NCI-H1930 (cell line): ENCODE measurements around the gene LCOR.
"Not testable (repeated sequence)": the region's sequence is repeated elsewhere in the genome, so short reads cannot be mapped to it uniquely, and the experiment has no call there.

Source experiments
- DNase-seq, 2 experiments: peaks; one replicate each; lab custom pipeline; 2025; lab: John Stamatoyannopoulos, UW

The LCOR gene

GRCh38 chr10:96840841-96841518 is 8.9 kb downstream of the LCOR start:
- no peak for DNase-seq

DNA sequence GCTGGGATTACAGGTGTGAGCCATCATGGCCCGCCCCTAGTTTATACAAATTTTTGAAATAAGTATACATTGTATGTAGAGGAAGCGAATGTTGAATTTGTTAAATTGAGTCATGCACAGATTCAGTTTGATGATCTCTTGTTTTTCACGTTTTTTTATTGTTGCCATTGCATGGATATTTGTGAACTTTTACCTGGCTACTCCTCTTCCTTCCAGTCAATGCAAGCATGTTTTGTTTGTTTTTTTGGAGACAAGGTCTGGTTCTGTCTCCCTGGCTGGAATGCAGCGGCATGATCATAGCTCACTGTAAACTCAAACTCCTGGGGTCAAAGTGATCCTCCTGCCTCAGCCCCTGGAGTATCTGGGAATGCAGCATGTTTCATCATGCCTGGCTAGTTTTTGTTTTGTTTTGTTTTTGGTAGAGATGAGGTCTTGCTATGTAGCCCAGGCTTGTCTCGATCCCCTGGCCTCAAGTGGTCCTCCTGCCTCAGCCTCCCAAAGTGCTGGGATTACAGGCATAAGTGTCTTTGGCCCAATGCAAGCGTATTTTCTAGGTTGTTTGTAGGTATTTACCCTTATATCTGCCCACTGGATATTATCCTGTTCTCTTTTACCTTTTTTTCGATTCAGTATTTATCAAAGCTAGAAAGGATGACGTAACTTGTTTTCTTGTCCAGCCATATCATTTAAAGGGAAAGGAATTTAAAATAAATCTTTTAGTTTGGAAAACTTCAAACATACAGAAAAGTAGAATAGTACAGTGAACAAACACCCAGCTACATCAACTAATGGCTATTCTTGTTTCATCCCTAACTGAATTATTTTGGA is 11.0 kb downstream of the LCOR start:
- DNase-seq = no peak

- no peak for DNase-seq
Observed at GRCh38 chr10:96843823-96844222, 11.7 kb downstream of the LCOR start.

- no peak for DNase-seq
Observed at GRCh38 chr10:96846395-96846794, 14.3 kb downstream of the LCOR start.

- no peak for DNase-seq
Observed at GRCh38 chr10:96846926-96847325, 14.8 kb downstream of the LCOR start.

GRCh38 chr10:96847356-96847755 is 15.3 kb downstream of the LCOR start:
- not testable (repeated sequence) for DNase-seq

DNA sequence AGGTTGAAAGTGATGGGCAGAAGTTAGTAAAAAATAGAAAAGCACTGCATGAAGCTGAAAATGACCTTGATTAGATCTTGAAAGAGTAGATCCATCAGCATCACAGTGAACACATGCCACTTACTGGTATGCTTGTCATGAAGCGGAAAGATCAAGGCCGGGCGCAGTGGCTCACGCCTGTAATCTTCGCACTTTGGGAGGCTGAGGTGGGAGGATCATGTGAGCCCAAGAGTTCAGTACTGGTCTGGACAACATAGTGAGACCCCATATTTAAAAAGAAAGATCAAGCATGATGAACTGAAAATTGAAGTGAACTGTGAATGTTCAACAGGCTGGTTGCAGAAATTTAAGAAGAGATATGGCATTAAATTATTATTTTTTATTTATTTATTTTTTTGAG is 18.0 kb downstream of the LCOR start:
- no peak for DNase-seq

DNA sequence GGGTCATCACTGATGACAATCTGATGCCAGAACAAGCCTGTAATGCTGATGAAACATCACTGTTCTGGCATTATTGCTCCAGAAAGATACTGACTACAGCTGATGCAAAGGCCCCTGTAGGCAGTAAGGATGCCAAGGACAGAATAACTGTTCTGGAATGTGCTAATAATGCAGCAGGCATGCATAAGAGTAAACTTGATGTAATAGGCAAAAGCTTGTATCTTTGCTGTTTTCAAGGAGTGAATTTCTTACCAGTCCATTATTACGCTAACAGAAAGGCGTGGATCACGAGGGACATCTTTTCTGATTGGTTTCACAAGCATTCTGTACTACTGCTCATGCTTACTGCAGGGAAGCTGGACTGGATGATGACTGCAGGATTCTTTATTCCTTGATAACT is 18.7 kb downstream of the LCOR start:
- no peak for DNase-seq

DNA sequence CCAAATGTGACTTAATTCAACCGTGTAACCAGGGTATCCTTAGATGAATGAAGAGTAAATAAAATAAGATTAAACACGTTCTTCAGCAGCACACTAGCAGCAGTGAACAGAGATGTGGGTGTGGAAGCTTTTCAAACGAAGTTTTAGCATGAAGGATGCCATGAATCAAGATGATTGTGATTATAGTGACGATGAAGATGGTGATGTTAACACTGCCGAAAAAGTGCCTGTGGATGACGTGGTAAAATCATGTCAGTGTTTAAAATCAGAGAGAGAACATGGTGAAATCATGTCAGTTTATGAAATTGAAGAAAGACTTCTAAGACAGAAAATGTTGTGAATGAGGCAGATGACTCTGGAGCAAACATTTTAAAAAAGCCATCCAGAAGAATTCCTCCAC is 19.2 kb downstream of the LCOR start:
- DNase-seq = no peak

DNA sequence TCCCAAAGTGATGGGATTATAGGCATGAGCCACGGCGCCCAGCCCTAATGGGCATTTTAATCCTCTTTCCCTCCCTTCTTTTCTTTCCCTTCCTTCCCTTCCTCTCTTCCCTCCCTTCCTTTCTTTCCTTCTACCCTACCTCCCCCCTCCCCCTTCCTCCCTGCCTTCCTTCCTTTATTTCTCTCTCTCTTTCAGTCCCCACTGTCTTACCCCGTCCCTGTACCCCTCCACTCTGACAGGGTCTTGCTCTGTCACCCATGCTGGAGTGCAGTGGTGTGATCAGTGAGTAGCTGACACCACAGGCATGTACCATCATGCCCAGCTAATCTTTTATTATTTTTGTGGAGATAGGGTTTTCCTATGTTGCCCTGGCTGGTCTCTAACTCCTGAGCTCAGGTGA is 24.2 kb downstream of the LCOR start:
- no peak for DNase-seq

GRCh38 chr10:96857301-96858012 is 25.4 kb downstream of the LCOR start:
- no peak for DNase-seq

GRCh38 chr10:96858038-96858705 is 26.1 kb downstream of the LCOR start:
- DNase-seq = no peak

DNA sequence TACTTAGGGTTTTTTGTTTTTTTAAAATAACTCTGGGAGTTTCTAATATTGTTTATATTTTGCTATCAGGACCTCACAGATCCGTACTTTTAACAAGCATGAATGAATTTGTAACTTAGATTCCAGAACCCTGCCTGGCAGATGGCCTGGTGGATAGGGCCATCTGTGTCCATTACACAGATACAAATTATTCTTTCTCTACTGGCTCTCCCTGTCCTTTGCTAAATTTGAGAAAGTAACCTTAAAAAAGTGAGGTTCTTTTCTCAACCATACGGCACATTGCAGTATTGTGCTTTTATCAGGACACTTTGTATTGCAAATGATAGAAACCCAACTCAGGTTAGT is 26.6 kb downstream of the LCOR start:
- DNase-seq = no peak

GRCh38 chr10:96860631-96861277 is 28.7 kb downstream of the LCOR start:
- DNase-seq = no peak

GRCh38 chr10:96863922-96864543 is 31.9 kb downstream of the LCOR start:
- DNase-seq = no peak

GRCh38 chr10:96873086-96873485 is 41.0 kb downstream of the LCOR start:
- DNase-seq = no peak

DNA sequence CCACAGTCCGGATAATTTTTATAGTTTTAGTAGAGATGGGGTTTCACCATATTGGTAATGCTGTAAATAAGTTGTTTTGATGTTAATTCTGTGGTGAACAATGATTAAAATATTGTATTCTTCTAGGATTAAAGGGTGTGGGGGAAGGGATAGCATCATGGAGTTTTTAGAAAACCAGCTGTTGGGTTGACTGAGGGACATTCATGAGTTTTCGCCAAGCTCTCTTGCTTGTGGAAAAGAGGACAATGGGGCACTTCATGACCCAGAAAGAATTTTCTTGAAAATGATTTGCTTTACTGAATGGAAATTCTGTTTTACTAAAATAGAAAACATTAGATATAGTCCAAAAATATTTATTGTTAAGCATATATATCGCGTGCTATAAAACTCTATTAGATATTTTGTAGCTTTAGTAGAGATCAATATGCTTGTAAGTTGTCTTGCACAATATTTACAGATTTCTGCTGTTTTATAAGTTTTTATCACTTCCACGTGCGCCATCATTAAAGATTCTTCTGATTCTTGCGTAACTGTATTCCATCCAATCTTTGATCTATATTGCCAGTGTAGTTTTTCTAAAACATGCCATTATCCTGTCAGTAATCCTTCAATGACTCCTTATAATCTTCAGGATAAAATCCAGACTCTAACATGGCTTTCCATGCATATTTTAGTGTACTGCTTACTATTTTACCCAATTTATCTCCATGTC is 41.8 kb downstream of the LCOR start:
- no peak for DNase-seq

DNA sequence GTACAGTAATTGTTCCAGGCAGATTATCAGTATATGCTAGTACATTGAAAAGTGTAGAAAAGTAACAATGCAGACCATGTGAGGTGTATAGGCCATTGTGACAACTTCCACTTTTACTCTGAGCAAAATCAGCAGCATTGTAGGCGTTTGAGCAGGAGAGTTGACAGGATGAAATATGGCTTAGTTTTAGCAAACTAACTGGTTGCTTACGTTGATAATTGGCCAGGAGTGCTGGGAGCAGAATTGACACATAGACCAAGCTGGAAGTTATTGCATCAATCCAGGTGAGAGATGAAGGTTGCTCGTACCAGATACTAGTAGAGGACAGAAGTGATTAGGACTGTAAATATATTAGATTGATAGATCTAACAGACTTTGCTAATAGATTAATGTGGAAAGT is 46.0 kb downstream of the LCOR start:
- DNase-seq = no peak

DNA sequence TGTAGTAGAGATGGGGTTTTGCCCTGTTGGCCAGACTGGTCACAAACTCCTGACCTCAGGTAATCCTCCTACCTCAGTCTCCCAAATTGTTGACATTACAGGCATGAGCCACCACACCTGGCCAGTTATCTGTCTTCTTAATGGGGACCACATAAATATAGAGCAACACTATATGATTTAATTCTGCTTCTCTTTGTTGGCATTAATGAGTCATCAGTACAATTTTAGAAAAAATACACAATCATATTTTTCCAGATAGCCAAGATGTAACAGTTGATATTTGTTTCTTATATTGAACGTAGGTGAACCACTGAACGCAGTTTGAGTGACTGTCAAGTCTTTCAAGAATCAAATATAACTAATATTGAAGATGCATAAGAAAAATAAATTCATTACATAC is 48.5 kb downstream of the LCOR start:
- DNase-seq = no peak

GRCh38 chr10:96889415-96890171 is 57.5 kb downstream of the LCOR start:
- DNase-seq = no peak
